Measurements from ENCODE around the gene CHKA.

The CHKA gene

DNA sequence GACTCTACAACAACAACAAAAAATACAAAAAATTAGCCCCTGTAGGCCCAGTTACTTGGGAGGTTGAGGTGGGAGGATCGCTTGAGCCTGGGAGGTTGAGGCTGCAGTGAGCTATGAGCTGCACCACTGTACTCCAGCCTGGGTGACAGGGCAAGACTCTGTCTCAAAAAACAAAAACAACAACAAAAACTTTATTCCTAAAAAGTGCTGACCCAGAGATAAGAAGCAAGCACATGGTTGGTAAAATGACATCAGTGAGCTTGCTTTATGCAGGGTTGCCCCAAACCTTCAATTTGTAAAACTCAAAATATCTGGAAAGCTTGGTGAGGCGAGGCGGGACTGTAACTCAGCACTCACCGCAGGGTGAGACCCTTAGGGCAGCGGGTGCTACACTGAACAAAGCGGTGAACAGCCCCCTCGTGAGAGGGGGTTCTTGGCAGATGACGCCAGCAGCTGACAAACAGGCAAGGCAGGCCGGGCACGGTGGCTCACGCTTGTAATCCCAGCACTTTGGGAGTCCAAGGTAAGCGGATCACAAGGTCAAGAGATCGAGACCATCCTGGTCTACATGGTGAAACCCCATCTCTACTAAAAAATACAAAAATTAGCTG, 85.8 kb downstream of the CHKA start:
- Histone ChIP-seq H3K27ac (ENCODE audit: low read depth, low read length) (no peak overlapping the region), H3K4me3 (ENCODE audit: low read length) (no peak overlapping the region), H3K9me3 (ENCODE audit: insufficient read depth, low read depth, low read length) (no peaks in the 10 kb centered on the region), H3K4me1 (ENCODE audit: insufficient read depth, low read length) (peaks cover 18% of the 10 kb centered on the region; the same call in 1 of the 2 replicates), H3K9ac (ENCODE audit: low read depth, low read length) (no peak overlapping the region), H3K36me3 (ENCODE audit: insufficient read depth, low read length) (peaks cover 29% of the 10 kb centered on the region), H3K27me3 (ENCODE audit: insufficient read depth, low read length) (no peaks in the 10 kb centered on the region)
- 91% methylated on average over 13 of the region's 13 CpGs for WGBS

DNA sequence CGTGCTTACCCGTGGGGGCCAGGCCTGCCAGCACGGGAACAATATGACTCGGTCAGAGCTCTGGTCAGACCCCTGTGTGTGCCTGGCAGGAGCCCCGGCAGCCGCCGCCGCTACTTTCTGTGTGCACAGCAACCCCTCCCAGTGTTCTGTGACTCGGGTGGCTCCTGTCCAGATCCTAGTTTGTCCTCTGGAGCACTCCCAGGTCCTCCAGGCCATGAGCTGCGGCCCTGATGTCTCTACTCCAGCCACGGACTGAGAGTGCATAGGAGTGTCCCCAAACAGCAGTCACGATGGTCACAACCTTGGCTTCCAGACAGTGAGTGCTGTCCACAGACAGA, 87.5 kb downstream of the CHKA start:
- no peak overlapping the region for H3K9ac ChIP-seq (ENCODE audit: low read depth, low read length)
- H3K9me3 ChIP-seq (ENCODE audit: insufficient read depth, low read depth, low read length) = no peaks in the 10 kb centered on the region
- H3K27me3 ChIP-seq (ENCODE audit: insufficient read depth, low read length) = no peaks in the 10 kb centered on the region
- peaks cover 29% of the 10 kb centered on the region for H3K36me3 ChIP-seq (ENCODE audit: insufficient read depth, low read length)
- H3K4me1 ChIP-seq (ENCODE audit: insufficient read depth, low read length) = peaks cover 15% of the 10 kb centered on the region
- WGBS = 95% methylated on average over 12 of the region's 12 CpGs
- H3K4me3 ChIP-seq (ENCODE audit: low read length) = no peak overlapping the region
- H3K27ac ChIP-seq (ENCODE audit: low read depth, low read length) = no peak overlapping the region

DNA sequence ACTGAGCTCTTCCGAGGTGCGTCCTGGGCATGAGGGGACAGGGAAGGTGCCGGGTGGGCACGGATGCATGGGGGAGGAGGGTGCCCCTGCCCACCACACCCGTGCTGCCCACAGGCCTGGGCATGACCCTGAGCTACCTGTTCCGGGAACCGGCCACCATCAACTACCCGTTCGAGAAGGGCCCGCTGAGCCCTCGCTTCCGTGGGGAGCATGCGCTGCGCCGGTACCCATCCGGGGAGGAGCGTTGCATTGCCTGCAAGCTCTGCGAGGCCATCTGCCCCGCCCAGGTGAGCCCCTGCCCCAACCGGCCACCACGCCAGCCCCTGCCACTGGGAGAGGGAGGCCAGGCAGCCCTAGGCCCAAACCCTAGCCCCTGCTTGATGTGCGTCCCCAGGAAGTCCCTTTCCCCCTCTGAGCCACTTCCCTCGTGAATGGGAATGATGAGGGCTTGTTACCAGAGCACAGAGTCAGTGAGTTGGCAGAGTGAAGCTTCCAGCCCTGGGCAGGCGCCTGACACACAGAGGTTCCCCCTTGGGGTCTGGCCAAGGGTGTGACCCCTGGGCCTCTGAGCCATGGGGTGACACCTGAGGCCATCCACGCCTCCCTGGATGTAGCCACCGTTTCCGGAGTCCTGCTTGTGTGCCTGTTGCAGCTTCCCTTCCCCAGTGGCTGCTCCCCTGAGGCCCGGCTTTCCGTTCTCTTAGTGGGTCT, 88.0 kb downstream of the CHKA start:
- H3K9me3 ChIP-seq (ENCODE audit: insufficient read depth, low read depth, low read length) = no peaks in the 10 kb centered on the region
- peaks cover 10% of the 10 kb centered on the region; the same call in 1 of the 2 replicates for H3K4me1 ChIP-seq (ENCODE audit: insufficient read depth, low read length)
- no peak overlapping the region for H3K9ac ChIP-seq (ENCODE audit: low read depth, low read length)
- H3K4me3 ChIP-seq (ENCODE audit: low read length) = no peak overlapping the region
- H3K36me3 ChIP-seq (ENCODE audit: insufficient read depth, low read length) = peaks cover 29% of the 10 kb centered on the region
- no peak overlapping the region for H3K27ac ChIP-seq (ENCODE audit: low read depth, low read length)
- WGBS = 94% methylated on average over 29 of the region's 29 CpGs
- no peaks in the 10 kb centered on the region for H3K27me3 ChIP-seq (ENCODE audit: insufficient read depth, low read length)

DNA sequence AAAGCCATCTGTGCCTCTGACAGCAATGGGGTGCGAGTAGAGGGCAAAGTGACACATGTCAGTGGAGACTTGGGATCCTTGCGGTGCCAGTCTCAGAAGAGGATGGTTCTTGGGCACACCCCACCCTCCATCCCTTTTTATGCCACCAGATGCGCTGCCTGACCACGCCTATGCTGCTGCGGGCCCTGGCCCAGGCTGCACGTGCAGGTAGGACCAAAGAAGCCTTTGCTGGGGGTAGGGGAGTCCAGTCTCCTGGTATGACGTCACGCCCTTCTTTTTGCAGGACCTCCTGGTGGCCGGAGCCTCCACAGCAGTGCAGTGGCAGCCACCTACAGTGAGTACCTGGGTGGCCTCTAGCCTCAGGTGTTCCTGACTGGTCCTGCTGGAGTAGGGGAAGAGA, 89.2 kb downstream of the CHKA start:
- no peak overlapping the region for H3K9ac ChIP-seq (ENCODE audit: low read depth, low read length)
- peak overlapping the region; percentile 85 for H3K4me3 ChIP-seq (ENCODE audit: low read length)
- no peaks in the 10 kb centered on the region for H3K27me3 ChIP-seq (ENCODE audit: insufficient read depth, low read length)
- no peaks in the 10 kb centered on the region for H3K9me3 ChIP-seq (ENCODE audit: insufficient read depth, low read depth, low read length)
- H3K27ac ChIP-seq (ENCODE audit: low read depth, low read length) = no peak overlapping the region
- H3K4me1 ChIP-seq (ENCODE audit: insufficient read depth, low read length) = peaks cover 9% of the 10 kb centered on the region; the same call in 1 of the 2 replicates
- WGBS = 96% methylated on average over 8 of the region's 9 CpGs
- peaks cover 29% of the 10 kb centered on the region for H3K36me3 ChIP-seq (ENCODE audit: insufficient read depth, low read length)

DNA sequence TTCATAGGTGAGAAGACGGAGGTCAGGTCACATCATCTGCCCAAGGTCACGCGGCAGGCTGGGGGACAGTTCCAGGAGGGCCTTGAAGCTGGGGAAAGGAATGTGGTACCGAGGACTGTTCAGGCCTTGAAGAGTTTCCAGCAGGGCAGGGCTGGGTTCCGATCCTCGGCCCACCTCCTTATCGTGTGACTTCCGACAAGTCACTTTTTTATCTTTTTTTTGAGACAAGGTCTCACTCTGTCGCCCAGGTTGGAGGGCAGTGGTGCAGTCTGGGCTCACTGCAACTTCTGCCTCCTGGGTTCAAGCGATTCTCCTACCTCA, 90.1 kb downstream of the CHKA start:
- Histone ChIP-seq H3K4me1 (ENCODE audit: insufficient read depth, low read length) (peaks cover 9% of the 10 kb centered on the region; the same call in 1 of the 2 replicates), H3K27me3 (ENCODE audit: insufficient read depth, low read length) (no peaks in the 10 kb centered on the region), H3K9me3 (ENCODE audit: insufficient read depth, low read depth, low read length) (no peaks in the 10 kb centered on the region), H3K36me3 (ENCODE audit: insufficient read depth, low read length) (peaks cover 29% of the 10 kb centered on the region), H3K27ac (ENCODE audit: low read depth, low read length) (peak overlapping the region; percentile 72), H3K9ac (ENCODE audit: low read depth, low read length) (peak overlapping the region; percentile 87), H3K4me3 (ENCODE audit: low read length) (peak overlapping the region; percentile 85)
- 23% methylated on average over 10 of the region's 10 CpGs for WGBS

DNA sequence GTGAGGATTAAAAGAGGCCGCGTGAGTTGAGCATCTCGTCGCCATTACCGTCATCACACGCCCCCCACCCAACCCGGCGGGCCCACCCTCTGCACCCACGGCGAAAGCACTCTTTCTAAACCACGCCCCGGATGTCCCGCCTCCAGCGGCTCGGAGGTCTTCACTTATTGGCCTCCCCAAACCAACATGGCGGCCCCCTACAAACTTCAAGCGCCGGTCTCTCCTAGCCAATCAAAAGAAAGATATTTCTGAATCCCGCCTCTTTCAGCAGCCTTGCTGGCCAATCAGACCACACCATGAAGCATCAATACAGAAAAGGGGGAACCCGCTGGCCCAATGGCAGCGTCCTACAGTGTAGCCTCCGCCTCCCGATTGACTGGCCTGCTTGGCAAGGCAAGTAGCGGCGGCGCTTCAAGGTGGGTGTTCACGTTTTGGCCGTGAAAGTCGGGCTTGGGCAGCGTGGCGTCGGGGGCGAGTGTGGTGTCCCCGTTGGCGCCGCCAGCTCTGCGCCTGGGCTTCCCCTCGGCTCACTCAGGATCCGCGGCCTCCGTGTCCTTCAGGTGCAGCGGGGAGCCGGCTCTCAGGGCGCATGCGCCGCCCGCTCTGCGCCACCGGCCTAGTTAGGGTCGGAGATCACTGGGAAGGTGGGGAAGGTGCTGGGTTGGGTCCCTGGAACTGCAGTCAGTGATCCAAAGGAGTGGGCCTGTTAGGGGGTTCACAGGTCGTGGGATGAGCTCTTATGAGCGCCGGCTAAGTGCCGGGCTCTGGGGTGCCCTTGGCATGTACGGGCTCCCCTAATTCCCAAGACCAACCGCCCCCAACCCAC, 90.7 kb downstream of the CHKA start, which contains the start of gene NDUFS8:
Gene NDUFS8, plus strand, starts transcription at position 364 of the 826 bp plus-strand sequence. CDS start 1,471 bp downstream, outside the sequence.
- peaks cover 9% of the 10 kb centered on the region; the same call in 1 of the 2 replicates for H3K4me1 ChIP-seq (ENCODE audit: insufficient read depth, low read length)
- peaks cover 32% of the 10 kb centered on the region for H3K36me3 ChIP-seq (ENCODE audit: insufficient read depth, low read length)
- no peaks in the 10 kb centered on the region for H3K27me3 ChIP-seq (ENCODE audit: insufficient read depth, low read length)
- under 1% methylated on average over 56 of the region's 56 CpGs for WGBS
- no peaks in the 10 kb centered on the region for H3K9me3 ChIP-seq (ENCODE audit: insufficient read depth, low read depth, low read length)
- peak within 1 kb of the TSS; percentile 72 for H3K27ac ChIP-seq (ENCODE audit: low read depth, low read length)
- H3K9ac ChIP-seq (ENCODE audit: low read depth, low read length) = peak within 1 kb of the TSS; percentile 87
- peak within 1 kb of the TSS; percentile 85 for H3K4me3 ChIP-seq (ENCODE audit: low read length)

DNA sequence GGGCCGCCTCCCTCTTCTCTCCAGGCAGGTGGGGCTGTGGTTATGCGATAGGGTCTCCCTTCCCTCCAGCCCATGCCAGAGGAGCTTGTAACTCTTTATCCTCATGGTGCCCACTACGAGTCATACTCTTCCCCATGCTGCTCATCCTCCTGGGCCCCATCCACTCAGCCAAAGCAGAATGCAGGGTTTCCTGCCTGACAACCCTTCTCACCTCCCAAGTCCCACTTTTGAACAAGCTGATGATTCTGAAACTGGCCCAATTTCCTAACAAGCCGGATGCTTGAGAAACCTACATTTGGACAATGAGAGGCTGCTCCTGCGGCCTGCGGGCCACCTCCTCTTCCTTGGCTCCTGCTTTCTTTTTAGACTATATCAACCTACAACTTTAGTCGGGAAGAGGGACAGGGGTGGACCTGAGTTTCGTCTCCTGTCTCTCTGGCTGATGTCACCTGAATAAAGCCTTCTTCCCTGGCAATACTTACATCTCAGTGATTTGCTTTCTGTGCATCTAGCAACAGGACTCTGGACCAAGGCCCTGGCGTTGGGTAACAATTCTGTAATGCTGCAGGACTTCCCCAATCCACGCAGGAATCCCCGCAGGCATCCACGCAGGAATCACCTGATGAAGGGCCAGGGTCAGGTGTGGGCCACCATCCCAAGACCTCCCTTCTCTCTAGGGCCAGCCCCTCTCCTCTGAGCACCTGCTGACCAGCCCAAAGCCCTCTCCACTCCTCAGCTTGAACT, 92.2 kb downstream of the CHKA start:
- no peak overlapping the region for H3K4me3 ChIP-seq (ENCODE audit: low read length)
- H3K9ac ChIP-seq (ENCODE audit: low read depth, low read length) = no peak overlapping the region
- no peaks in the 10 kb centered on the region for H3K9me3 ChIP-seq (ENCODE audit: insufficient read depth, low read depth, low read length)
- H3K4me1 ChIP-seq (ENCODE audit: insufficient read depth, low read length) = peaks cover 9% of the 10 kb centered on the region; the same call in 1 of the 2 replicates
- 94% methylated on average over 12 of the region's 12 CpGs for WGBS
- H3K36me3 ChIP-seq (ENCODE audit: insufficient read depth, low read length) = peaks cover 32% of the 10 kb centered on the region
- H3K27ac ChIP-seq (ENCODE audit: low read depth, low read length) = no peak overlapping the region
- H3K27me3 ChIP-seq (ENCODE audit: insufficient read depth, low read length) = no peaks in the 10 kb centered on the region

DNA sequence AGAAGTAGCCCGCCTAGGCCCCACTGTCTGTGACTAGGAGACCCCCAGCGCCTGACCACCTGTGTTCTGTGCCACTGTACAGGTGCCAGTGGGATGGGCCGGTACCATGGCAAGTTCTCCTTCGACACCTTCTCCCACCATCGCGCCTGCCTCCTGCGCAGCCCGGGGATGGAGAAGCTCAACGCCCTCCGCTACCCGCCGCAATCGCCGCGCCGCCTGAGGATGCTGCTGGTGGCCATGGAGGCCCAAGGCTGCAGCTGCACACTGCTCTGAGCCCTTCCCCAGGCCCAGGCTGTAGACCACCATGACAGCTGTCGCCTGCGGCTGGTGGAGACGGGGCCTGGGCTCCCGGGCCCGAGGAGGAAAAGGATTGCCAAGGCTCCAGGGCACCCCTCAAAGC, 93.5 kb downstream of the CHKA start:
- Histone ChIP-seq H3K9me3 (ENCODE audit: insufficient read depth, low read depth, low read length) (no peaks in the 10 kb centered on the region), H3K27ac (ENCODE audit: low read depth, low read length) (no peak overlapping the region), H3K4me1 (ENCODE audit: insufficient read depth, low read length) (peaks cover 9% of the 10 kb centered on the region; the same call in 1 of the 2 replicates), H3K9ac (ENCODE audit: low read depth, low read length) (no peak overlapping the region), H3K4me3 (ENCODE audit: low read length) (no peak overlapping the region), H3K27me3 (ENCODE audit: insufficient read depth, low read length) (no peaks in the 10 kb centered on the region), H3K36me3 (ENCODE audit: insufficient read depth, low read length) (peaks cover 19% of the 10 kb centered on the region)
- WGBS = 91% methylated on average over 21 of the region's 21 CpGs

DNA sequence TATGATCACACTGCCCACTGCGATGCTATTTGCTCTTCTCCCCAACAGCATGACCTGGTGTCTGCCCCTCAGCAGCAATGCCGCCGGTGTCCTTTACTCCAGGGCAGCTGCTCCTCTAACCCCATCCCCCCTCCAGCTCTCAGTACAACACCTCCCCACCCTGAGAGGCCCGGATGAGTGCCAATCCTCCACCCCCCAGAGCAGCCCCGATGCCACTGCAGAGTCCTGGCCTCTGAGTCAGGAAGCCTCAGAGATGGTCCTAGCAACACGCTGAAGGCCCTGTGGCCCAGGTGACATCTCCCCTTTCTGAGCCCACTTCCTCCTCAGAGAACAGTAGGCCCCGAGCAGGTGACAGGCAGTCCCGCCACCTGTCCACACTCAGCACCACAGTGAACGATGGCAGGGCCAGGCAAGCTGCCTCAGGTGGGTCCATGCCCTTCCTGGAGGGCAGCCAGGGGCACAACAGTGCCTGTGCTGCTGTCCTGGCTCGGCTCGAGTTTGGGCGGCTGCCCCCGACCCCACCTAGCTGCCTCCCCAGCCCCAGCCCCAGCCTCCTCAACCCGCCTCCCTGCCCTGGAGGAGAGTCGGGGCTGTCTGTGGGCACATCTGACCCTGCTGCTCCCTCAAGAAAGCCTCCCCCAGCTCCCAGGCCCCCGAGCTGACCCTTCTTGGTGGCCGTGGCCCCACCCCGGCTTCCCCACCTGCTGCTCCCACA, 94.6 kb downstream of the CHKA start:
- peaks cover 4% of the 10 kb centered on the region; the same call in 1 of the 2 replicates for H3K4me1 ChIP-seq (ENCODE audit: insufficient read depth, low read length)
- no peak overlapping the region for H3K27ac ChIP-seq (ENCODE audit: low read depth, low read length)
- 91% methylated on average over 18 of the region's 18 CpGs for WGBS
- no peak overlapping the region for H3K4me3 ChIP-seq (ENCODE audit: low read length)
- no peaks in the 10 kb centered on the region for H3K27me3 ChIP-seq (ENCODE audit: insufficient read depth, low read length)
- H3K36me3 ChIP-seq (ENCODE audit: insufficient read depth, low read length) = peaks cover 11% of the 10 kb centered on the region
- H3K9ac ChIP-seq (ENCODE audit: low read depth, low read length) = no peak overlapping the region
- no peaks in the 10 kb centered on the region for H3K9me3 ChIP-seq (ENCODE audit: insufficient read depth, low read depth, low read length)

DNA sequence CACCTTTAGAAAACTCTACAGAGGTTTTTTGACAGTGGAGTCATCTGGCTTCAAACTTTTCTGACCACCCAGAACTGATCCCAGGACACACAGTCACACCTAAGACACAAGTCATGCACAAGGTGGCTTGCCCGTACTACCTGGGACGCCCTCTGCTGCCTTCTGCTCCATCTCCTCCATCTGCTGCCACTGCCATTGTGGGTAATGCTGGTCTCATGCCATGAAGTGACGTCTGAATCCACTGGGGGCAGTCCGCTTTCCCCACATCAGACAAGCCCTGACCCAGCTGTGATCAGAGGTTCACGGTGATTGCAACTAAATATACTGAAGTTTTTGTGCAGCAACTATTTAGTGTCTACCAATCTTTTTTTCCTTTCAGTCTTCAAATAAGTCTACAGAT, 96.1 kb downstream of the CHKA start:
- 81% methylated on average over 5 of the region's 5 CpGs for WGBS
- Histone ChIP-seq H3K9ac (ENCODE audit: low read depth, low read length) (no peak overlapping the region), H3K9me3 (ENCODE audit: insufficient read depth, low read depth, low read length) (no peaks in the 10 kb centered on the region), H3K36me3 (ENCODE audit: insufficient read depth, low read length) (peaks cover 11% of the 10 kb centered on the region), H3K27me3 (ENCODE audit: insufficient read depth, low read length) (no peaks in the 10 kb centered on the region), H3K27ac (ENCODE audit: low read depth, low read length) (no peak overlapping the region), H3K4me3 (ENCODE audit: low read length) (no peak overlapping the region), H3K4me1 (ENCODE audit: insufficient read depth, low read length) (peaks cover 3% of the 10 kb centered on the region; the same call in 1 of the 2 replicates)

All from HUES64 (cell line).